Hematopoietic multipotent progenitor cell treated with erythropoietin and hydrocortisone succinate and interleukin-3 and kit ligand, for 4 days (in vitro differentiated cells): ENCODE data around the gene ZNF692.
A peak's percentile ranks its signal among the peaks of the same experiment; 100 is the strongest.
"Not testable (repeated sequence)": the region's sequence is repeated elsewhere in the genome, so short reads cannot be mapped to it uniquely, and the experiment has no call there.

Source experiments
- DNase-seq: peaks from one replicate; pipeline ENCODE4 v3.0.0-alpha.2; 2015

Gene ZNF692

DNA sequence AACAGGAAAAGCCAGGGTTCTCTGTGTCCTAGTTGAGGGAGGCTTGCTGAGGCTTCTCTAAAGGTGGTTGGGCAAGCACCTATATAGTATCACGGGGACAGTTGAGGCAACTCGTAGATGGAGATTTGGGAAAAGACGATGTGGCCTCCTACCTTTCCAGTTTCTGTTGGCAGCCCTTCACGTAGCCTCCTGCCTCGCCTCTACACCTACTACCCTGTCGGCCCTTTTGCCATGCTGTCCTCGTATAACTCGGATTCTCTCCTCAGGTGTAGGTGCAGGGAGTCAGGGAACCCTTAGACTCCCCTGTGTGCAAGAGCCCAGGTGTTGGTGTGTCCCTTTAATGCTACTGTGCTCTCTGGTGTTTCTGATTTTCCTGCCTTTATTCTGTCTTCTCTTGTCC, 10.3 kb downstream of the ZNF692 start:
- DNase-seq = no peak

DNA sequence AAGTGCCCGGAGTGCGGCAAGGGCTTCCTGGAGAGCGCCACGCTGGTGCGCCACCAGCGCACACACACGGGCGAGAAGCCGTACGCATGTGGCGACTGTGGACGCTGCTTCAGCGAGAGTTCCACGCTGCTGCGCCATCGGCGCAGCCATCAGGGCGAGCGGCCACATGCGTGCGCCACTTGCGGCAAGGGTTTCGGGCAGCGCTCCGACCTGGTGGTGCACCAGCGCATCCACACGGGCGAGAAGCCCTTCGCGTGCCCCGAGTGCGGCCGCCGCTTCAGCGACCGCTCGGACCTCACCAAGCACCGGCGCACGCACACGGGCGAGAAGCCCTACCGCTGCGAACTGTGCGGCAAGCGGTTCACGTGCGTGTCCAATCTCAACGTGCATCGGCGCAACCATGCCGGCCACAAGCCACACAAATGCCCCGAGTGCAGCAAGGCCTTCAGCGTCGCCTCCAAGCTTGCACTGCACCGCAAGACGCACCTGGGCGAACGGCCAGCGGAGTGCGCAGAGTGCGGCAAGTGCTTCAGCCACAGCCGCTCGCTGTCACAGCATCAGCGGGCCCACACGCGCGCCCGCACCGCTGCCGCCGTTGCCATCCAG, 10.8 kb downstream of the ZNF692 start:
- no peak for DNase-seq

DNA sequence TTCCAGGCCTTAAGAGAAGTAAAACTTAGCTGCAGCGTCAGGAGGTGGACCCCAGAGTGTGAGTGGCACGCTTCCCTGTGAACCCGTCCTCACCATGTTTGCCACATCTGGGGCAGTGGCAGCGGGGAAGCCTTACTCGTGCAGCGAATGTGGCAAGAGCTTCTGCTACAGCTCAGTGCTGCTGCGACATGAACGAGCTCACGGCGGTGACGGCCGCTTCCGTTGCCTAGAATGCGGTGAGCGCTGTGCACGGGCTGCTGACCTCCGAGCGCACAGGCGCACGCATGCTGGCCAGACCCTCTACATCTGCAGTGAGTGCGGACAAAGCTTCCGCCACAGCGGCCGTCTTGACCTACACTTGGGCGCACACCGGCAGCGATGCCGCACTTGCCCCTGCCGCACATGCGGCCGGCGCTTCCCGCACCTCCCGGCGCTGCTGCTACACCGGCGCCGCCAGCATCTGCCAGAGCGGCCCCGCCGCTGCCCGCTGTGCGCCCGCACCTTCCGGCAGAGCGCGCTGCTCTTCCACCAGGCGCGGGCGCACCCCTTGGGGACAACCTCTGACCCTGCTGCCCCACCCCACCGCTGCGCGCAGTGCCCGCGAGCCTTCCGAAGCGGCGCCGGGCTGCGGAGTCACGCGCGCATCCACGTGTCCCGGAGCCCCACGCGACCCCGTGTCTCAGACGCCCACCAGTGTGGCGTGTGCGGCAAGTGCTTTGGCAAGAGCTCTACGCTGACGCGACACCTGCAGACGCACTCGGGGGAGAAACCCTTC, 11.5 kb downstream of the ZNF692 start:
- no peak for DNase-seq

DNA sequence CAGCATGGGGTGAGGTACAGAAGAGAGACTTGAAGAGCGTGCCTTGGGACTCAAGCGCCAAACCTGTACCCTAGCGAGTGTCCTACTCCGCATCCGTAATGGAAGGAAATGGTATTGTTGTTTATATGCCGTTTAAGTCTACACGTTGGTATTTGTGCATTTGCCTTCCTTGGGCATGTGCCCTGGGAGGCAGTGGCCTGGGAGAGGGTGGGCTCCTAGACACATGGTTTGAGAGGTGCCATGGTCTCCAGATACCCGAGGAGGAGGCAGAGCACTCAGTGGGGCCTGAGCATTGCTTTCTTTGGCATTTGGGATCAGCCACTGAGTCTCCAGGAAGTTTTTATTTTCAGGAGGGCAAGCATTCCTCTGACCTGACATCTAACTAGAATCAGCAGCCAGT, 14.4 kb downstream of the ZNF692 start:
- no peak for DNase-seq

DNA sequence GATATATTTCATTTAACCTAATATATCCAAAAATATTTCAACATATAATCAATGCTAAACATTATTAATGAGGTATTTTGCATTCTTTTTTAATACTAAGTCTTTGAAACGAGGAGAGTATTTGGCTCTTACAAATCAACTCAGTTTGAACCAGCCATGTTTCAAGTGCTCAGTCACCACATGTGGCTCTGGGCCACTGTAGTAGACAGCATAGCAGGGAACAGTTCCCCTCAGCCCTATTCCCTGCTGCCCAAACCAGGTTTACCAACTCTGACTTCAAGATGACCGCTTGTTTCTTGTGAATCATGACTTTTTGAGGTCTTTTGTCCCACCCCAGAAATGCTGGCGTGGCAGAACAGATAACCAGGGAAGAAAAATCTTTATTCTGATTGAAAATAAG, 15.2 kb downstream of the ZNF692 start:
- no peak for DNase-seq

DNA sequence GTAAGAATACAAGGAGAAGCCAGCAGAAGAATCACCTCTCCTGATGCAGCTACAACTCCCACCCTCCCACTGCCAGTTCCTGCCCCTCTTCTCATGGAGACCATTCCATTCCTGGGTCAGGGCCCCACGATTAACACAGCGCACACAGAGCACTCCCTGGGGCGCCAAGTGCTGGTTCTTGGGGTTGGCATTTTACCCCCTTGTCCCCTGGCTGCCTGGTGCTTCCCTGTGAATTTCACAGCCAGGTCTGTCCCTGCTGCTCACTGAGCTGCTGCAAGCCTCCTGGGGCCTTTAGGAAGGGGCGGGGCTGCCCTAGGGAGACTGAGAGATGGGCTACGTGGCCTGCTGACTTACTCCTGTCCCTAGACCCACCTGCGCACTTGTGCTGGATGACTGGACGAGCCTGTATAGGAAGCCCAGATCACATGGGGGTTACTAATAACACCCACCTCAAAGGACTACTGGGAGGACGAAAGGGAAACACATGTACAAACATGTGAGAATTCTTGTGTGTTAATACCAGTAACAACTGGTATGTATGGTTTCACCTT, 16.0 kb downstream of the ZNF692 start:
- DNase-seq = no peak

DNA sequence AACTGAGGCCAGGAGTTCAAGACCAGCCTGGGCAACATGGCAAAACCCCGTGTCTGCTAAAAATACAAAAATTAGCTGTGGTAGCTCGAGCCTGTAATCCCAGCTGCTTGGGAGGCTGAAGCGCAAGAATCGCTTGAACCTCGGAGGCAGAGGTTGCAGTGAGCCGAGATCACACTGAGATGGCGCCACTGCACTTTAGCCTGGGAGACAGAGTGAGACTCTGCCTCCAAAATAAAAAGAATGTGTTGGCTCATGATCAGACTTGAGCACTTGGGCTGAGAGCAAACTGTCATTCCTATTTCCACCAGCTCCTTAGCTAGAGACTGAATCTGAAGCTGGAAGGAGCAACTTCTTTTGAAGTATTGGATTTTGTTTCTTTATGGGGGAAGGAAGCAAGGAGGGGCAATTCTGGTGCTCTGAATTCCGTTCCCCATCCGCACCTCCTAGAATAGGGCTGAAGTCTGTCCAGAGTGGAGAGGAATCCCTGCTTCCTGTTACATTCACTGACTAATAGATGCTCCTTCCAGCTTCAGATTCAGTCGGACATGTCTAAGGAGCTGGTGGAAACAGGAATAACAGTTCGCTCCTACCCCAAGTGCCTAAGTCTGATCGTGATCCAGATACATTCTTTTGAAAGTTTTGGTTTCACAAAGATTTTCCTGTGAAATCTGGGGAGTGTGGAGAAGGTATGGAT, 17.0 kb downstream of the ZNF692 start:
- peak; percentile 84 for DNase-seq

DNA sequence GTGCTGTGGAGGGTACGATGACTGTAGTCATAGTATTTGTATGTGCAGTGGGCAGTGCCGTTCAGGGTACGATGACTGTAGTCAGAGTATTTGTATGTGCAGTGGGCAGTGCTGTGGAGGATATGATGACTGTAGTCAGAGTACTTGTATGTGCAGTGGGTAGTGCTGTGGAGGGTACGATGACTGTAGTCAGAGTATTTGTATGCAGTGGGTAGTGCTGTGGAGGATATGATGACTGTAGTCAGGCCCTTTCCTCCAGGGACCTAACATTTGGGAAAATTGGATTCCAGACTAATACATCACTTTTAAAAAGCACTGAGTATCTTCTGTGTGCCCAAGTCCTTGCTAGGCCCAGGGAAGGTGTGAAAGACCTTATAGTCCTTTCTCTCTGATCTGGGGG, 17.9 kb downstream of the ZNF692 start:
- DNase-seq = no peak

DNA sequence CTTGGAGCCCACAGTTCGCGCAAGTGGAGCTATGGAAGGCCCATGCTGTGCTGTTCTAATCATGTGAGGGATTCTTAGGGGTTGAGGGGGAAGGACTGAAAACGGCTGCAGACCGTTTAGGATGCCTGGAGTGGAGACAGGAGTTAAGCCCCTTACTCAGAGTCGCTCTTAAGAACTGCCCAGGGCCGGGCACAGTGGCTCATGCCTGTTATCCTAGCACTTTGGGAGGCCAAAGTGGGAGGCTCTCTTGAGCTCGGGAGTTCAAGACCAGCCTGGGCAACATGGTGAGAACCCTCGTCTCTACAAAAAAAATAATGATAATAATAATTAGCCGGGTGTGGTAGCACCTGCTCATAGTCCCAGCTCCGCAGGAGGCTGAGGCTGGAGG, 19.7 kb downstream of the ZNF692 start:
- DNase-seq = no peak

DNA sequence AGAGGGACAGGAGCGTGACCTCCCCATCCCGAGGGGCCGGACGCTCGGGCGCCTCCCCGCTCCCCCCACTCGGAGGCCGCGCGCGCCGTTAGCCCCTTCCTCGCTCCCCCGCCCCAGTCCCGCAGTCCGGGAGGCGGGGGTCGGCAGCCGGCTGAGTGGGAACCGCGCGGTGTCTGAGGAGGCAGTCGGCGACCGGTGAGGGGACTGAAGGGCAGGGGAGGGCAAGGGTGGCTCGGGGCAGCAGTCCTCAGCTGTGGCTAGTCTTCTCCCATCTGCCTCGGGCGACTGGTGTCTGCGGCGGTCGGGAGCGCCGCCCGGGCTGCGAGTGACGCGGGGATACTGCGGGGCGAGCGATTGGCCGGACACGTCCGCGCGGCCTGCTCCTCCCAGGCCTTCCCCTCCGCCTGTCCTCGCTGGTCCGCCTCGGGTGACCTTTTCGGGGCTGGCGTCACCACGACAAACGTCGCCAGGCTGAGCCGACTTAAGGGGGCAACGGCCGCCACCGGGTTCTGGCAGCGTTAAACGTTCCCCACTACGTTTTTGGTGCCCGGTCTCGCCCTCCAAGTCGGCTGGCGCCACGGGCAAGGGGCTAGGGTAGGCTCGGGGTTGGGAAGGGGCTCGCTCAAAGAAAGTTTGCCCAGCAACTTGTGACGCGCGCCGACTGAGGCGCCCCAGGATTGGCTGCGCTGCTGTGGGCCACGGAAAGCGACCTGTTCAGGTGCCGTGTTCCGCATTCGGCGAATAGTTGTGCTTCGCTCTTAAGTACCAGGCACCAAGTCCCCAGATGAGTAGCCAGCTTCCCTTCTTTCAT, 20.3 kb downstream of the ZNF692 start:
- DNase-seq = peak; percentile 96

DNA sequence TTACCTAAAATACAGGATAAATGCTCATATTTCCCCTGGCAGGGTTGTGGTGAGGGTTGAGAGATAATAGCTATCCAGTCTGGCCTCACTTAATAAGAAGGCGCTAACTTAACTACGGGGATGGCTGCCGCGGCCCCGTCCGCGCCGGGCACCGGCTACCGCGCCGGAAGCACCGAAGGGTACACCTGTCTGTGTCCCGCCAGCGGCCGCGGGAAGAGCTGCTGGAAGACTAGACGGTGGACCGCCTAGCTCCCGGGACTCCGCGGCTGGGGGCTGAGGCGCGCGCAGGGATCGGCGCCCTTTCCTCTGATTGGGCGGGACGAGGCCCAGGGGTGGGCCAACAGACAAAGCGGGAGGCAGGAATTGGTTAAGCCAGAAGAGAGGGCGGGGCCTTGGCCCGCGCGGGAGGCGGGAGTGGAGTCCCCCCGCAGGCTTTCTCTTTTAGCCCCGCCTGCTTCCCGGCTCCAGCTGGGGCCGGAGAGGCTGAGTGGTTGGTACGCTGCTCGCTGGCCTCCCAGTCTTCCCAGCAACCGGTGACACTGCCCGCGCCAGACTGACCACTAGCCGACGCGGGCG, 21.0 kb downstream of the ZNF692 start, which contains the start of gene ZNF672:
Gene ZNF672, plus strand, starts transcription at position 444 of the 576 bp plus-strand sequence. CDS start 9,051 bp downstream, outside the sequence.
- peak; percentile 99 for DNase-seq

DNA sequence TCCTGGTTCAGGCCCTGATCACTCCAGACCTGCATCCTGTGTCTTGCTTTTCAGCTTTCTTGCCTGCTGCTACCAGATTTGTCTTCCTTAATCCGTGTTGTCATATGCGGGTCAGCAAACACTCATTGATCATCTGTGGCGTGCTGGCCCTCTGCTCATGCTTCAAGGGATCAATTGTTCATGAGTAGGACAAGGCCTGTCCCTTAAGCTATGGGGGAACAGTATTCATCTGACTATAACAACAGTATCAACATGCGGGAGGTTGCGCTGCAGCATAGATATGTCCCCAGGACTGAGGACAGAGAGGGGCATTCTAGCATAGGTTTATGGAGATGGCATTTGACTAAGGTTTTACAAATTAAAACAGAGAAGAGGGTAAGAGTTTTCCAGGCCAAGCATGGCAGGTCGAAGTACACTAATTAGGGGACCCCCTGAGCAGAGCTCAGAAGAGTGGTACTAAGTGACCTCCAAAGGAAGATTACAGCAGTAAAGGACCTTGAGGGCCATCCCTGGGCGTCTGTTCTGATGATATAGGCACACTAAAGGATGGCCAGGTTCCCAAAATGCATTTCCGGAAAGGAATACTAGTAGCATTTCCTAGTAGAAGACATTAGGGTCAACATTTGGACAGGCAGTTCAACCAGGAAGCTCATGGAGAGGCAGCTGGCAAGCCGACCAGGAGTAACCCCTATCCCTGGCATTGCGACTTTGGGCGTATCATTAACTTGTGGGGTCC, 21.7 kb downstream of the ZNF692 start:
- no peak for DNase-seq

DNA sequence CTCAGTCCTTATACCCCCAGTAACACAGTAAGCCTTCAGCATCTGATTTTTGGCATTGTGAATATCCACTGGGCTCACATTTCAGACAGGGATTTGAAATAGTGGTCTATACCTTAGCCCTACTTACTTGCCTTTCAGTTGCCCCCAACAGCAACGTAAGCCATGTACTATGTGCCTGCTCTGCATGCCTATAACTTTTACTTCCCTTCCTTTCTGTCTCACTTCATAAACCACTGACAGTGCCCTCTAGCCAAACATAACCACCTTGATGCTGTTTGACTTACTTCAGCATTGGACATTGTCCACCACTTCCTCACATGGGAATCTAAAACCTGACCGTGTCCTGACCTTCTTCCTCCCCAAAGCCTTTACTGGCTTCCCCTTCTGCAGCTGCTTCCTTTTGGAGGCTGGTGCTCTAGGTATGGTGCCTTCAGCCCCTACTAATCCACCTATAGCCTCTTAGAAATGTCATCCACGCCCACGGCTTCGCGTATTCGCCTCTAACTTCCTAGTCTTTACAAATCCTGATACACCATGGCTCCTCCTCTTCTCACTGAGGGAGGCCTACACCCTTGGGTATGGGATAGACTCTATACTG, 24.4 kb downstream of the ZNF692 start:
- DNase-seq = peak; percentile 36

DNA sequence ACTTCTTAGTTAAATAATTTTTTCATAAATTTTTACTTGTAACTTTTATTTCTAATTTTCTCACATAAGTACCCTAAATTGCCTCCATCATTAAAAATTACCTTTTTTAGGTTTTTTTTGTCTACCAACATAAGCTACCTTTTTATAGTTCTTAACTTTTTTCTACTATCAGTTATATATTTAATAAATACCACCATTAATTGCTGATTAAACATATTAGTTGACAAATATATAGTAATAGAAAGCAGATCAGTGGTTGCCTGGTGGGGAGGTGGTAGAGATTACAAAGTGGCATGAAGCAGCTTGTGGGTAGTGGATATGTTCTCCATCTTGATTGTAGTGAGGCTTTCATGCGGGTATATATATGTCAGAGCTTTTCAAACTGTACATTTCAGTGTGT, 27.0 kb downstream of the ZNF692 start:
- DNase-seq = no peak

DNA sequence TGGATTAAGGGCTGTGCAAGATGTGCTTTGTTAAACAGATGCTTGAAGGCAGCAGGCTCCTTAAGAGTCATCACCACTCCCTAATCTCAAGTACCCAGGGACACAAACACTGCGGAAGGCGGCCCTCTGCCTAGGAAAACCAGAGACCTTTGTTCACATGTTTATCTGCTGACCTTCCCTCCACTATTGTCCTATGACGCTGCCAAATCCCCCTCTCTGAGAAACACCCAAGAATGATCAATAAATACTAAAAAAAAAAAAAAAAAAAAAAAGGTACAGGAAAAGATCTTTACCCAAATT, 28.2 kb downstream of the ZNF692 start:
- not testable (repeated sequence) for DNase-seq

DNA sequence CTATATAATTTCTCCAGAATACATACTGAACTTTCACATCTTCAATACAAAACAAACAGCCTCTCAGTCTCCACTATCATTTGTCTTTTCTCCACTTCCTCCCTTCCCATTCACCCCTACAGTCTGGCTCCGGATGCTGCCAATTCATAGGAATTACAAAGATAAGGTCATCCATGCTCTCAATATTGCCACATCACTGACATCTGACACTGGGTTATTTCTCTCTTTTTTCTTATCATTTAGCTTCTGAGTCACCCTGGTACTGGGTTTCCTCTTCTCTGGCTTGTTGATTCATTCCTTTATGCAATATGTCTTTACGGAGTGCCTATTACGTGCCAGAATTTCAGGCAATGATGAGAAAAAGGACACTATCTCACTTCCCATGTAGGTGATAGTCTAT, 30.0 kb downstream of the ZNF692 start:
- peak; percentile 83 for DNase-seq

DNA sequence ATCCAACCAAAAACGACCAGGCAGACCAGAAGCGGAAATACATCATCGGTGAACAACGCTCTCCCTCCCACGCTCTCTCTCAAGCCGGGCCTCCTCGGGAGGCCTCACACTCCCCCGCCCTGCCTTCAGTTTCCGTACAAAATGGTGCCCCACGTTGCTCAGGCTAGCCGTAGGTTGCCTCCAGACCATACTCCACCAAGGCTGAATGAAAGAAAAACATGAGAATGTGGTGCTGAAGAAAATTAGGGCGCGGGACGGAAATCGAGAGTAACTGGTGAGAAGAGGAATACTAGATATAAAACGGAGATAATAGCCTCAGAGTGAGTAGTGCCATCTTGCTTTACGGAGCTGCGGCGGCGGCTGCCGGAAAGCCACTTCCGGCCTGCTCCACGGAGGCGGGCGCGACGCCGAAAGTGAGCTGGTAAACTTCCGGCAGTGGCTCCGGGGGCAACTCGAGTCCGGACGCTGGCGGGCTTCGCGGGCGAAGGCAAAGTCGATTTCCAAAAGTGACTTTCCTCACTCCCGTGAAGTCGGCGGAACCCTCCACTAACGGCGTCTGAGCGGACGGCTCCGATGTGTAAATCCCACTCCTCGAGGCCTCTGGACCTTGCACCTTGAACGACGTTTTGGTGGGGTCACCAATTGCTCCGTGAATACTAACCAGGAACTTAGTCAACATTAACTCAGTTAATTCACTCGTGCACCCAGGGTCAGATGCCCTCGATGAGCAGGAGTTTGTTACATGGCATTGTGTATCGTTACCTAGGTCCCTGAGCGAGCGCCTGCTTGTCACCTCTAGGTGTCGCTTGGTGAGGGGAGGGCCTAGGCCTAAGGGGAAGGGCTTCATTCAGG, 32.8 kb downstream of the ZNF692 start, which contains the start of gene SH3BP5L:
Gene SH3BP5L, minus strand, starts transcription at position 7 of the 852 bp plus-strand sequence. CDS start 980 bp downstream, outside the sequence.
- DNase-seq = peak; percentile 99

DNA sequence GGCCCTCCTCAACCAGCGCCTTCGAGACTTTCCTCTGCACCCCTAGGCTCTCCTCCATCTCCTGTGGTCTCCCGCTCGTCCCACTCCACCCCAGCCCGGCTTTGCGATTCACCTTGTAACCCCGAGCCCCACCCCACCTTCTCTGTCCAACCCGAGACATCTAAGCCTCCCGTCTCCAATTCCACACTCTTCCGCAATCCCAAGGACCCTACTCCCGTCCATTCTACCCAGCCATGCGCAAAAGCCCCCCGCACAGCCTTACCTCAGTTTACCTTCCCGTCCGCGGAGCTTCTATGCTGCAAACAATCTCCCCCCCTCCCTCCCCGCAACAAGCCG, 33.3 kb downstream of the ZNF692 start:
- no peak for DNase-seq

DNA sequence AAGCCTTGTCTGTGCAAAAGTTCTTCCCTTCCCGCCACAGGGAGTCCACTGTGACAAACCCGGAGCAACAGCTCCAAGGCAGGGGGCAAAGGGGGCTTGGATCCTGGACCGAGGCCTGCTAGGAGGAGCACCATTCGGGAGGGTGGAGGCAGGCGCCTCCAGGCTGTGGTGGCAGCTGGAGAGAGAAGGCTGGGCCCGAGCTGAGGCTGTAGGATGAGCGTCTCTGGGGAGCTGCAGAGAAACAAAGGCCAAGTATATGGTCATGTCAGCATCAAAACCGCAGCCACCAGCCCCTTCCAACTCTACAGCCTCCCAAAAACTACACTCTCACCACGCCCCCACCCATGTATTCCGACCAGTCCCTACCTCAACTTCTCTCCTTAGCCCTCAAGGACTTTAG, 33.7 kb downstream of the ZNF692 start:
- no peak for DNase-seq

DNA sequence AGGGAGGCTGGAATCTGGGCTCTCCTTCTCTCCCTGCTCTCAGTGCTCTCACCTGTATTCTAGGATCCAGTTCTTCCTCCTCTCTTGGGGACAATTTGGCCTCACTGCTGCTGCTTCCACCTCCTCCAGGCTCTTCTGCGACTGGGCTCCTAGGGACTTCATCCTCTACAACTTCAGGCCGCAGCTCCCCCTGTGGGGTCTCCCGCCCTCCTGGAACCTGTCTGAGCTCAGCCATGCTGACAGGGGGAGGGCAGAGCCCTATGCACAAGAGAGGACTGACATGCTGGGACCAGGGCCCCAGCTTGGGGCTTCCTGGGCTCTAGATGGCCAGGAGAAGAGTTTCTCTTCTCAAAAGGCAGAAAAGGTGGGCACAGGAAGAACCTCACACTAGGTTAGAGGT, 34.2 kb downstream of the ZNF692 start:
- no peak for DNase-seq

DNA sequence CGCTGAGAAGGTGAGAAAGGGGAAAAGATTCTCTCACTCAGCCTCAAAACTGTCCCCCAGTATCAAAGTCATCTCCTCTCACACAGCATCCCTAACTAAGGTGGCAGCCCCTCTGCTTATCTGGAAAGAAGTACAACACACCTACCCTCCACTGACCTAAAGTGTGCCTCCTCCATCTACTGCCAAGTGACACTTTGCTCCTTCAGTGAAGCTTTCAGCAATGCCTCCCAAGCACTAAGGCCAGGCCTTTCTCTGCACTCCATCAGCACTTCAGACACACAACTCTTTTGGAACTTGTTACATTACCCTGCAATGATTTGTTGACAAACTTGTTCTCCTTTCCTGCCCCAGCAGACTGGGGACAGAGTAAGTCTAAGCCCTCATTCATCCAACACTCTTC, 34.6 kb downstream of the ZNF692 start:
- DNase-seq = no peak
